HepG2 (cell line): ENCODE data around the gene IFI35. TPM values are rescaled to one million over a fixed set of nuclear protein-coding genes. Genes with fewer than 3 reads are reported as not detected.

Experiments used
- CENPT ChIP-seq: sonication (generic); formaldehyde crosslinking; IDR thresholded peaks from 2 replicates; pipeline ENCODE4 v1.8.0; 2022; ENCODE audit warnings: low read depth, mild to moderate bottlenecking, moderate library complexity, missing genetic modification reagents
- DDIT3 ChIP-seq: sonication (generic); formaldehyde crosslinking; IDR thresholded peaks from 2 replicates; pipeline ENCODE4 v1.4.0; 2020; ENCODE audit warnings: mild to moderate bottlenecking, missing genetic modification reagents
- DZIP1 ChIP-seq: sonication (generic); formaldehyde crosslinking; IDR thresholded peaks from 2 replicates; pipeline ENCODE4 v1.5.0; 2020; ENCODE audit warnings: mild to moderate bottlenecking, missing genetic modification reagents
- FOXC1 ChIP-seq: sonication (generic); formaldehyde crosslinking; IDR thresholded peaks from 2 replicates; pipeline ENCODE4 v1.8.0; 2022; ENCODE audit warnings: mild to moderate bottlenecking, missing genetic modification reagents, borderline replicate concordance
- GATAD1 ChIP-seq: IDR thresholded peaks from 2 replicates; pipeline ENCODE4 v1.6.1; 2016; ENCODE audit warnings: missing genetic modification reagents, missing compliant biosample characterization
- HDAC1 ChIP-seq: sonication (generic); formaldehyde crosslinking; IDR thresholded peaks from 2 replicates; pipeline ENCODE4 v1.5.1; 2020; ENCODE audit warnings: mild to moderate bottlenecking, missing genetic modification reagents
- HMG20B ChIP-seq: conservative IDR thresholded peaks from 2 replicates; pipeline ENCODE4 v1.6.1; 2016; ENCODE audit warnings: missing genetic modification reagents, missing compliant biosample characterization
- JUNB ChIP-seq: sonication (generic); formaldehyde crosslinking; IDR thresholded peaks from 2 replicates; pipeline ENCODE4 v1.8.0; 2022; ENCODE audit warnings: missing genetic modification reagents, mild to moderate bottlenecking, borderline replicate concordance
- KDM2A ChIP-seq: sonication (generic); formaldehyde crosslinking; IDR thresholded peaks from 2 replicates; pipeline ENCODE4 v1.4.0; 2020; ENCODE audit warnings: low read depth, missing genetic modification reagents, borderline replicate concordance
- MYC ChIP-seq: sonication (generic); formaldehyde crosslinking; IDR thresholded peaks from 2 replicates; pipeline ENCODE4 v1.9.0; 2021; ENCODE audit warnings: missing genetic modification reagents, borderline replicate concordance
- RELA ChIP-seq: sonication (generic); formaldehyde crosslinking; IDR thresholded peaks from 2 replicates; pipeline ENCODE4 v1.4.0; 2020; ENCODE audit warnings: missing genetic modification reagents
- ZBTB38 ChIP-seq: sonication (generic); formaldehyde crosslinking; IDR thresholded peaks from 2 replicates; pipeline ENCODE4 v1.5.1; 2020; ENCODE audit warnings: mild to moderate bottlenecking, missing genetic modification reagents
- ZNF263 ChIP-seq: sonication (generic); formaldehyde crosslinking; IDR thresholded peaks from 2 replicates; pipeline ENCODE4 v1.4.0; 2020; ENCODE audit warnings: missing genetic modification reagents
- ZNF512B ChIP-seq: sonication (generic); formaldehyde crosslinking; IDR thresholded peaks from 2 replicates; pipeline ENCODE4 v1.5.1; 2020; ENCODE audit warnings: missing genetic modification reagents, mild to moderate bottlenecking, borderline replicate concordance
- ZNF547 ChIP-seq: sonication (generic); formaldehyde crosslinking; IDR thresholded peaks from 2 replicates; pipeline ENCODE4 v1.5.1; 2020; ENCODE audit warnings: mild to moderate bottlenecking, missing genetic modification reagents
- ZNF615 ChIP-seq: sonication (generic); formaldehyde crosslinking; IDR thresholded peaks from 2 replicates; pipeline ENCODE4 v1.5.0; 2020; ENCODE audit warnings: mild to moderate bottlenecking, missing genetic modification reagents, borderline replicate concordance
- ZNF788 ChIP-seq: sonication (generic); formaldehyde crosslinking; IDR thresholded peaks from 2 replicates; pipeline ENCODE4 v1.5.0; 2020; ENCODE audit warnings: mild to moderate bottlenecking, missing genetic modification reagents, borderline replicate concordance
- ZNF879 ChIP-seq: sonication (generic); formaldehyde crosslinking; IDR thresholded peaks from 2 replicates; pipeline ENCODE4 v1.8.1; 2023; ENCODE audit warnings: missing genetic modification reagents
- polyA plus RNA-seq, 8 experiments: library from polyadenylated mRNA; depleted of rRNA in 3 of 8; stranded (reverse) in 7 of 8; unstranded in 1 of 8; fragments of >200 nt; fragmentation: Illumina TruSeq in 4 of 8; extraction: Trizol in 4 of 8; gene quantifications; 2 replicates each; pipeline versions ENCODE4 v1.2.1 to v1.2.3, GENCODE V29; 2011 to 2016; ENCODE audit warnings: low read depth in 4 of 8, missing spikeins in 1 of 8, mixed read lengths in 1 of 8; ENCODE audit not compliant: insufficient read depth in 1 of 8
- total RNA-seq, 5 experiments: library from RNA; depleted of rRNA; stranded (reverse); fragments of >200 nt; fragmentation: Illumina TruSeq; extraction: Trizol; gene quantifications; 2 replicates each; pipeline ENCODE4 v1.2.3, GENCODE V29; 2016; ENCODE audit warnings: low read depth in 1 of 5
- TF ChIP-seq, protein P1 (sequence below): sonication (generic); formaldehyde crosslinking; IDR thresholded peaks from 2 replicates; pipeline ENCODE4 v1.8.0; 2022; ENCODE audit warnings: mild to moderate bottlenecking, missing genetic modification reagents; ENCODE audit not compliant: insufficient replicate concordance

Gene IFI35
- total and polyA plus RNA-seq, 2 of the 13 experiments (the other 11 are each of a cell fraction or from before 2014, with no cell fraction given), result 28.9 to 38.1 TPM

DNA sequence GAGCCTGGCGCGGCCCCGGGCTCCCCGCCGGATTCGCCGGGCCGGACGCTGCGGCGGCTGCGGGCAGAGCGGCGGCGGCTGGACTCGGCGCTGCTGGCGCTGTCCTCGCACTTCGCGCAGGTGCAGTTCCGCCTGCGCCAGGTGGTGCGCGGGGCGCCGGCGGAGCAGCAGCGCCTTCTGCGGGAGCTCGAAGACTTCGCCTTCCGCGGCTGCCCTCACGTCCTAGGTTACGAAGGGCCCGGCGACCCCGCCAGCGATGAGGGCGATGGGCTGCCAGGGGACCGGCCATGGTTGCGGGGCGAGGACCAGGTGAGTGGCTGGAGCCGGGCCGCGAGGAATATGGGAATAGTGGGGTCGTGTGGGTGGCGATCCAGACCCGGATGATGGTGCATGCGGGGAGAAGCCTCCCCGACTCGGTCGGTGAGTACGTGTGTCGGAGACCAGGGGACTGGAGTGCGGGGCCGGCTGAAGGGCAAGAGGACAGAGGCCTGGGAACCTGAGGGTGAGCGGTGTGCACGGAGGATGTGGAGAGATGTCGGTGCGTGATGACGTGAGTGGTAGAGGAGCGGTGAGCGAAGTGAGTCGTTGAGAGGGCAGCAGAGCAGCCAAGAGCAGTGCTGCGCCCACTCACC is 25.7 kb upstream of the IFI35 start (continued):
- TF ChIP-seq ZNF512B (CRISPR knock-in tag), result 0 out of 2 replicates have a peak, but pooled peaks have one; percentile 64
- TF ChIP-seq CENPT (CRISPR knock-in tag), result peak; percentile 66; the same call in 1 of the 2 replicates
- no peak for TF ChIP-seq ZNF615 (CRISPR knock-in tag)
- TF ChIP-seq, protein P1, sequence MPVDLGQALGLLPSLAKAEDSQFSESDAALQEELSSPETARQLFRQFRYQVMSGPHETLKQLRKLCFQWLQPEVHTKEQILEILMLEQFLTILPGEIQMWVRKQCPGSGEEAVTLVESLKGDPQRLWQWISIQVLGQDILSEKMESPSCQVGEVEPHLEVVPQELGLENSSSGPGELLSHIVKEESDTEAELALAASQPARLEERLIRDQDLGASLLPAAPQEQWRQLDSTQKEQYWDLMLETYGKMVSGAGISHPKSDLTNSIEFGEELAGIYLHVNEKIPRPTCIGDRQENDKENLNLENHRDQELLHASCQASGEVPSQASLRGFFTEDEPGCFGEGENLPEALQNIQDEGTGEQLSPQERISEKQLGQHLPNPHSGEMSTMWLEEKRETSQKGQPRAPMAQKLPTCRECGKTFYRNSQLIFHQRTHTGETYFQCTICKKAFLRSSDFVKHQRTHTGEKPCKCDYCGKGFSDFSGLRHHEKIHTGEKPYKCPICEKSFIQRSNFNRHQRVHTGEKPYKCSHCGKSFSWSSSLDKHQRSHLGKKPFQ (CRISPR knock-in tag), result no peak
- peak; percentile 35; the same call in 1 of the 2 replicates for TF ChIP-seq HDAC1 (CRISPR knock-in tag)
- TF ChIP-seq MYC (CRISPR knock-in tag), result no peak; the same call in 1 of the 2 replicates
- peak; percentile 34; the same call in 1 of the 2 replicates for TF ChIP-seq ZNF788 (CRISPR knock-in tag)
- peak; percentile 67; the same call in 1 of the 2 replicates for TF ChIP-seq GATAD1 (CRISPR knock-in tag)
- no peak; the same call in 1 of the 2 replicates for TF ChIP-seq ZNF879 (CRISPR knock-in tag)
- TF ChIP-seq FOXC1 (CRISPR knock-in tag), result peak; percentile 91
- no peak for TF ChIP-seq RELA (CRISPR knock-in tag)
- peak; percentile 12; the same call in 1 of the 2 replicates for TF ChIP-seq ZBTB38
- no peak for TF ChIP-seq DDIT3 (CRISPR knock-in tag)
- TF ChIP-seq HMG20B (CRISPR knock-in tag), result no peak
- peak; percentile 69; the same call in 1 of the 2 replicates for TF ChIP-seq JUNB
- no peak for TF ChIP-seq ZNF263 (CRISPR knock-in tag)
- TF ChIP-seq DZIP1, result peak; percentile 79
- TF ChIP-seq KDM2A (CRISPR knock-in tag), result peak; percentile 16; the same call in 1 of the 2 replicates
- peak; percentile 84 for TF ChIP-seq ZNF547 (CRISPR knock-in tag)
